Loucy (cell line): ENCODE data around the gene ZNF737.

Experiments
- H2AFZ ChIP-seq: fragments of 200-600 bp; sonication (generic); 2 replicates; pipeline ENCODE4 v1.6.0; 2016; ENCODE audit warnings: antibody characterized with exemption, mild to moderate bottlenecking, low read length, moderate library complexity
- H3F3A ChIP-seq: fragments of 200-600 bp; 2 replicates; pipeline ENCODE4 v1.6.0; 2016; ENCODE audit warnings: antibody characterized with exemption, low read depth, mild to moderate bottlenecking
- H3K27me3 ChIP-seq: fragments of 200-600 bp; sonication (generic); 2 replicates; pipeline ENCODE4 v1.6.1; 2014; ENCODE audit warnings: low read length, mild to moderate bottlenecking; ENCODE audit not compliant: insufficient read depth, poor library complexity, severe bottlenecking
- H3K36me3 ChIP-seq: fragments of 200-600 bp; sonication (generic); 2 replicates; pipeline ENCODE4 v1.6.1; 2016; ENCODE audit warnings: low read length; ENCODE audit not compliant: insufficient read depth
- H3K4me1 ChIP-seq: fragments of 200-600 bp; sonication (generic); 2 replicates; pipeline ENCODE4 v1.5.1; 2014; ENCODE audit warnings: low read length, mild to moderate bottlenecking; ENCODE audit not compliant: insufficient read depth, poor library complexity, severe bottlenecking
- H3K4me2 ChIP-seq: fragments of 200-600 bp; sonication (generic); 2 replicates; pipeline ENCODE4 v1.6.0; 2014; ENCODE audit warnings: antibody characterized with exemption, low read length, low read depth, mild to moderate bottlenecking; ENCODE audit not compliant: poor library complexity, severe bottlenecking
- H3K4me3 ChIP-seq: fragments of 200-600 bp; sonication (generic); 2 replicates; pipeline ENCODE4 v1.5.1; 2014; ENCODE audit warnings: low read length, mild to moderate bottlenecking, mixed read lengths; ENCODE audit not compliant: poor library complexity, severe bottlenecking
- H3K79me2 ChIP-seq: fragments of 200-600 bp; sonication (generic); 2 replicates; pipeline ENCODE4 v1.6.1; 2014; ENCODE audit warnings: low read length; ENCODE audit not compliant: insufficient read depth
- H3K9ac ChIP-seq: fragments of 200-600 bp; sonication (generic); 2 replicates; pipeline ENCODE4 v1.6.0; 2014; ENCODE audit warnings: mild to moderate bottlenecking, low read depth, low read length, moderate library complexity; ENCODE audit not compliant: poor library complexity, severe bottlenecking
- H3K9me2 ChIP-seq: fragments of 200-600 bp; sonication (generic); replicated peaks from 2 replicates; pipeline ENCODE4 v1.6.1; 2016; ENCODE audit warnings: low read depth, low read length, mixed read lengths
- H3K9me3 ChIP-seq: fragments of 200-600 bp; sonication (generic); 2 replicates; pipeline ENCODE4 v1.6.1; 2014; ENCODE audit warnings: mild to moderate bottlenecking, antibody characterized with exemption, low read length, low read depth; ENCODE audit not compliant: insufficient read depth
- H4K20me1 ChIP-seq: fragments of 200-600 bp; sonication (generic); 2 replicates; pipeline ENCODE4 v1.6.0; 2014; ENCODE audit warnings: antibody characterized with exemption, low read length, mild to moderate bottlenecking; ENCODE audit not compliant: insufficient read depth, poor library complexity, severe bottlenecking
- CTCF ChIP-seq: fragments of 200-600 bp; sonication (generic); conservative IDR thresholded peaks from 2 replicates; pipeline ENCODE4 v1.5.1; 2014; ENCODE audit warnings: mild to moderate bottlenecking, antibody characterized with exemption, low read length
- EZH2phosphoT487 ChIP-seq: fragments of 200-600 bp; IDR thresholded peaks from 2 replicates; pipeline ENCODE4 v1.6.1; 2018; ENCODE audit warnings: antibody characterized with exemption, mild to moderate bottlenecking, moderate library complexity, borderline replicate concordance

Gene ZNF737

DNA sequence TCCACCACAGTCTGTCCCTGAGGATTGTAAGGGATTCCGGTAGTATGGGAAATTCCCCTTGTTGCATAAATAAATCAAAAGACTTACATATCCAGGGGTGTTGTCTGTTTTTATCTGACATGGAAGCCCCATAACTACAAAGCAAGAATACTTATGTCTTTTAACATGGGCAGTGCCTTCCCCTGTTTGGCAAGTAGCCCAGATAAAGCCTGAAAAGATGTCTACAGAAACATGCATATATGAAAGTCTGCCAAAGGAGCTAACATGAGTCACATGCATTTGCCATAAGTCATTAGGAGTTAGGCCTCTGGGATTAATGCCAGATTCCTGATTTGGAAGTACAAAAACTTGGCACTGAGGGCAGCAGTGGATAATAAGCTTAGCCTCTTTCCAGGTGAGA is 62.1 kb downstream of the ZNF737 start:
- no peak overlapping the region for H3K4me2 ChIP-seq
- H4K20me1 ChIP-seq, result no peaks in the 10 kb centered on the region
- no peaks in the 10 kb centered on the region for H3K4me1 ChIP-seq
- no peak overlapping the region for H3K9ac ChIP-seq
- TF ChIP-seq CTCF (no peak), EZH2phosphoT487 (no peak)
- no peaks in the 10 kb centered on the region for H3K9me2 ChIP-seq
- H3K4me3 ChIP-seq, result no peak overlapping the region
- H3K27me3 ChIP-seq, result no peaks in the 10 kb centered on the region
- no peaks in the 10 kb centered on the region for H3K79me2 ChIP-seq
- no peaks in the 10 kb centered on the region for H3K36me3 ChIP-seq
- no peaks in the 10 kb centered on the region for H3F3A ChIP-seq
- H2AFZ ChIP-seq, result no peak overlapping the region
- no peaks in the 10 kb centered on the region; the same call in 1 of the 2 replicates for H3K9me3 ChIP-seq
